HCT116 (cell line): Measurements from ENCODE around the gene AKR1E2. TPM values are rescaled to one million over a fixed set of nuclear protein-coding genes. Genes with fewer than 3 reads are reported as not detected.

Source experiments
- ATAC-seq: fragments of 200-7000 bp; cut with Tn5 transposase; 2 replicates; pipeline ENCODE4 v1.9.1; 2020; ENCODE audit warnings: mild to moderate bottlenecking, moderate library complexity
- BruUV-seq: library from RNA; stranded (reverse); fragments of 400-500 nt; replicated peaks from 2 replicates; lab custom pipeline; 2021; lab: Mats Ljungman, UMichigan
- CTCF ChIA-PET: fragments of 300-600 bp; sonication (Branson Sonifier 250); formaldehyde crosslinking; loops from one replicate; lab custom pipeline; 2021; ENCODE audit warnings: antibody characterized with exemption; lab: Charles Lee
- POLR2A ChIA-PET: fragments of 300-600, 350-600 bp; sonication (Branson Sonifier 250); formaldehyde crosslinking; loops from one replicate; lab custom pipeline; 2021; ENCODE audit warnings: antibody characterized with exemption; lab: Charles Lee
- RAD21 ChIA-PET, 2 experiments: fragments of 300-600 bp; sonication (Branson Sonifier 250); formaldehyde crosslinking; loops; one replicate each; lab custom pipeline; 2023; ENCODE audit warnings: low total read pairs in 2 of 2; ENCODE audit not compliant: uncharacterized antibody in 2 of 2, unreplicated experiment in 2 of 2, low non-redundant PET in 1 of 2; lab: Charles Lee
- DNase-seq: peaks from one replicate; pipeline ENCODE4 v3.0.0-alpha.2; 2010; ENCODE audit warnings: low read depth, low spot score
- H2AFZ ChIP-seq: fragments of 200-600 bp; shearing (Covaris generic), sonication (generic); 2 replicates; pipeline ENCODE4 v1.6.1; 2017; ENCODE audit warnings: low read depth, mixed run types, mixed read lengths, antibody characterized with exemption, low read length; ENCODE audit not compliant: poor library complexity, severe bottlenecking
- H3K27ac ChIP-seq: 2 replicates; pipeline ENCODE4 v1.5.1; 2012; ENCODE audit warnings: low read depth, low read length
- H3K27me3 ChIP-seq: fragments of 200-600 bp; sonication (generic); 2 replicates; pipeline ENCODE4 v1.6.1; 2016; ENCODE audit warnings: mixed run types, low read length, mixed read lengths; ENCODE audit not compliant: insufficient read depth
- H3K36me3 ChIP-seq, 2 experiments: fragments of 200-500 bp in 1 of 2; fragments of 200-600 bp in 1 of 2; sonication (Bioruptor generic) in 1 of 2; sonication (generic) in 1 of 2; 2 replicates each; pipeline versions ENCODE4 v1.5.1 to v1.6.1; 2014 to 2016; ENCODE audit warnings: low read length in 2 of 2, inconsistent platforms in 1 of 2, mixed read lengths in 1 of 2, mixed run types in 1 of 2; ENCODE audit not compliant: insufficient read depth in 2 of 2, control insufficient read depth in 1 of 2
- H3K4me1 ChIP-seq, 2 experiments: fragments of 200-600 bp in 1 of 2; sonication (generic) in 1 of 2; 2 replicates each; pipeline versions ENCODE4 v1.5.1 to v1.6.1; 2012 to 2017; ENCODE audit warnings: low read length in 2 of 2, inconsistent platforms in 1 of 2, mild to moderate bottlenecking in 1 of 2, mixed read lengths in 1 of 2, mixed run types in 1 of 2, moderate library complexity in 1 of 2; ENCODE audit not compliant: insufficient read depth in 2 of 2, control insufficient read depth in 1 of 2
- H3K4me2 ChIP-seq: fragments of 200-600 bp; sonication (generic); 2 replicates; pipeline ENCODE4 v1.6.1; 2017; ENCODE audit warnings: mixed run types, low read length, mixed read lengths
- H3K4me3 ChIP-seq, 2 experiments: fragments of 200-600 bp in 1 of 2; sonication (generic) in 1 of 2; replicated peaks in 1 of 2; 2 replicates each; pipeline ENCODE4 v1.5.1; 2011 to 2016; ENCODE audit warnings: low read length in 2 of 2, control low read depth in 1 of 2, low read depth in 1 of 2, mild to moderate bottlenecking in 1 of 2, mixed read lengths in 1 of 2, mixed run types in 1 of 2
- H3K79me2 ChIP-seq: fragments of 200-600 bp; sonication (generic); 2 replicates; pipeline ENCODE4 v1.6.1; 2017; ENCODE audit warnings: mild to moderate bottlenecking, mixed run types, low read length, moderate library complexity, mixed read lengths; ENCODE audit not compliant: insufficient read depth
- H3K9ac ChIP-seq: fragments of 200-600 bp; sonication (generic); 2 replicates; pipeline ENCODE4 v1.6.1; 2016; ENCODE audit warnings: low read length, mixed read lengths
- H3K9me2 ChIP-seq: fragments of 200-600 bp; sonication (generic), shearing (Covaris generic); 2 replicates; pipeline ENCODE4 v1.6.1; 2017; ENCODE audit warnings: mixed run types, mild to moderate bottlenecking, moderate library complexity; ENCODE audit not compliant: insufficient read depth
- H3K9me3 ChIP-seq, 2 experiments: fragments of 200-500 bp in 1 of 2; fragments of 200-600 bp in 1 of 2; sonication (Bioruptor generic) in 1 of 2; sonication (generic) in 1 of 2; 2 replicates each; pipeline ENCODE4 v1.6.1; 2014 to 2017; ENCODE audit warnings: low read length in 2 of 2, mixed read lengths in 2 of 2, inconsistent platforms in 1 of 2, low read depth in 1 of 2, mild to moderate bottlenecking in 1 of 2, mixed run types in 1 of 2, moderate library complexity in 1 of 2; ENCODE audit not compliant: control insufficient read depth in 1 of 2, insufficient read depth in 1 of 2
- H4K20me1 ChIP-seq: fragments of 200-600 bp; sonication (generic), shearing (Covaris generic); 2 replicates; pipeline ENCODE4 v1.6.1; 2017; ENCODE audit warnings: mixed run types, mild to moderate bottlenecking, moderate library complexity; ENCODE audit not compliant: insufficient read depth
- CBX3 ChIP-seq: IDR thresholded peaks from 2 replicates; pipeline ENCODE4 v1.6.1; 2012; ENCODE audit warnings: low read depth
- ELF1 ChIP-seq: IDR thresholded peaks from 2 replicates; pipeline ENCODE4 v1.6.1; 2012; ENCODE audit warnings: low read depth, borderline replicate concordance
- POLR2A ChIP-seq: IDR thresholded peaks from 2 replicates; pipeline ENCODE4 v1.7.0; 2011; ENCODE audit warnings: borderline replicate concordance; ENCODE audit not compliant: insufficient read depth, insufficient read length; ENCODE audit errors: extremely low read depth
- POLR2AphosphoS5 ChIP-seq: IDR thresholded peaks from 2 replicates; pipeline ENCODE4 v1.6.1; 2011; ENCODE audit warnings: mild to moderate bottlenecking, low read depth, low read length, moderate library complexity
- SIN3A ChIP-seq: IDR thresholded peaks from 2 replicates; pipeline ENCODE4 v1.6.1; 2012; ENCODE audit warnings: low read depth
- ZFX ChIP-seq: fragments of 450-650 bp; IDR thresholded peaks from 2 replicates; pipeline ENCODE4 v1.6.1; 2017
- intact Hi-C: fragments of 100-400 bp; cut with micrococcal nuclease; formaldehyde crosslinking; loops from 2 replicates; pipeline ENCODE4 v1.10.0; 2022
- total RNA-seq: library from RNA; stranded (reverse); gene quantifications from one replicate; pipeline ENCODE4 v1.2.1, GENCODE V29; 2021; ENCODE audit not compliant: unreplicated experiment
- TF ChIP-seq, protein P1 (sequence below): IDR thresholded peaks from 2 replicates; pipeline ENCODE4 v1.6.1; 2012
- TF ChIP-seq, protein P2 (sequence below): IDR thresholded peaks from 2 replicates; pipeline ENCODE4 v1.6.1; 2011; ENCODE audit warnings: mild to moderate bottlenecking, low read length, moderate library complexity; ENCODE audit not compliant: insufficient replicate concordance; ENCODE audit errors: extremely low read depth

Gene AKR1E2
- total RNA-seq, 1 experiment from 2014 or later = 5.0 TPM

DNA sequence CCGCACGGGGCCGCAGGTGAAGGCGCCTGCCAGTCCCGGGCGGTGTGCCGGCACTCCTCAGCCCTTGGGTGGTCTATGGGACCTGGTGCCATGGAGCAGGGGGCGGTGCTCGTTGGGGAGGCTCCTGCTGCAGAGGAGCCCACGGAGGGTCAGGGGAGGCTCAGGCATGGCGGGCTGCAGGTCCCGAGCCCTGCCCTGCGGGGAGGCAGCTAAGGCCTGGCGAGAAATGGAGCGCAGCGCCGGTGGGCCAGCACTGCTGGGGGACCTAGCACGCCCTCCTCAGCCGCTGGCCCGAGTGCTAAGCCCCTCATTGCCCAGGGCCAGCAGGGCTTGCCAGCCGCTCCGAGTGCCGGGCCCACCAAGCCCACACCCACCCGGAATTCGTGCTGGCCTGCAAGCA lies 18.9 kb downstream of the AKR1E2 start:
- H3K9ac ChIP-seq = no peak overlapping the region
- no peak overlapping the region for H3K27ac ChIP-seq
- POLR2A ChIA-PET = no interaction called here
- no peak overlapping the region for H3K4me2 ChIP-seq
- H3K79me2 ChIP-seq = no peaks in the 10 kb centered on the region
- intact Hi-C loops = no loop called here
- RAD21 ChIA-PET = no interaction called here
- H2AFZ ChIP-seq = no peak overlapping the region
- BruUV-seq = no TSS peak
- H3K4me1 ChIP-seq = peaks cover 0 to 5% of the 10 kb centered on the region in 2 experiments; a peak in 1 of 4 replicates
- no peaks in the 10 kb centered on the region; a peak in 1 of 4 replicates for H3K36me3 ChIP-seq
- no peak for ATAC-seq
- no peak overlapping the region for H3K4me3 ChIP-seq
- H3K27me3 ChIP-seq = no peaks in the 10 kb centered on the region
- CTCF ChIA-PET = no interaction called here
- no peaks in the 10 kb centered on the region for H3K9me3 ChIP-seq
- TF ChIP-seq, protein P1, sequence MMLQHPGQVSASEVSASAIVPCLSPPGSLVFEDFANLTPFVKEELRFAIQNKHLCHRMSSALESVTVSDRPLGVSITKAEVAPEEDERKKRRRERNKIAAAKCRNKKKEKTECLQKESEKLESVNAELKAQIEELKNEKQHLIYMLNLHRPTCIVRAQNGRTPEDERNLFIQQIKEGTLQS = no peak
- TF ChIP-seq, protein P2, sequence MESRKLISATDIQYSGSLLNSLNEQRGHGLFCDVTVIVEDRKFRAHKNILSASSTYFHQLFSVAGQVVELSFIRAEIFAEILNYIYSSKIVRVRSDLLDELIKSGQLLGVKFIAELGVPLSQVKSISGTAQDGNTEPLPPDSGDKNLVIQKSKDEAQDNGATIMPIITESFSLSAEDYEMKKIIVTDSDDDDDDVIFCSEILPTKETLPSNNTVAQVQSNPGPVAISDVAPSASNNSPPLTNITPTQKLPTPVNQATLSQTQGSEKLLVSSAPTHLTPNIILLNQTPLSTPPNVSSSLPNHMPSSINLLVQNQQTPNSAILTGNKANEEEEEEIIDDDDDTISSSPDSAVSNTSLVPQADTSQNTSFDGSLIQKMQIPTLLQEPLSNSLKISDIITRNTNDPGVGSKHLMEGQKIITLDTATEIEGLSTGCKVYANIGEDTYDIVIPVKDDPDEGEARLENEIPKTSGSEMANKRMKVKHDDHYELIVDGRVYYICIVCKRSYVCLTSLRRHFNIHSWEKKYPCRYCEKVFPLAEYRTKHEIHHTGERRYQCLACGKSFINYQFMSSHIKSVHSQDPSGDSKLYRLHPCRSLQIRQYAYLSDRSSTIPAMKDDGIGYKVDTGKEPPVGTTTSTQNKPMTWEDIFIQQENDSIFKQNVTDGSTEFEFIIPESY = no peak
- TF ChIP-seq ELF1 (no peak), POLR2A (no peak), ZFX (no peak), SIN3A (no peak)
- TF ChIP-seq, all 23 proteins: peak for 0
- no peak for DNase-seq
- no peaks in the 10 kb centered on the region for H3K9me2 ChIP-seq
- no peaks in the 10 kb centered on the region for H4K20me1 ChIP-seq

DNA sequence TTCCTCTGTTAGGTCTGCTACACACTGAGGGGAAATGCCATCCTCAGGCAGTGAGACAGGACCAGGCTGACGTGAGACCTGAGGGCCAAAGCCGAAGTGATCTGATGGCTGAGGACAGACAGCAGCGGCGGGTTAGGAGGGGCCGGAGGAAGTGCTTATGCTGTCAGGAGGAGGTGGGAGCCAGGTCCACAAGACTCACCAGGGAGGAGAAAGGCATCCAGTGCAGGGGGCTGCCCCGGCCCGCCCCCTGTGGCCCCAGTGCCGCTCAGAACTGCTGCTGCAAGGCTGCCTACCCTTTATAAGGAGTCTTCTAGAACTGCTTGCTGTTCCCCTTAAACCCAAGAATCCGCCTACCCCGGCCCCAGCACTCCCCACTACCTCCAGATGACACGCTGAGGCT lies 19.8 kb downstream of the AKR1E2 start:
- ChIA-PET CTCF (no interaction called here), RAD21 (no interaction called here), POLR2A (no interaction called here)
- Histone ChIP-seq H3K79me2 (no peaks in the 10 kb centered on the region), H3K9ac (no peak overlapping the region), H3K4me1 (peaks cover 0 to 5% of the 10 kb centered on the region in 2 experiments; a peak in 1 of 4 replicates), H3K9me3 (no peaks in the 10 kb centered on the region), H3K27me3 (no peaks in the 10 kb centered on the region), H3K4me3 (no peak overlapping the region), H3K4me2 (no peak overlapping the region), H3K9me2 (no peaks in the 10 kb centered on the region), H3K36me3 (no peaks in the 10 kb centered on the region; a peak in 1 of 4 replicates), H4K20me1 (no peaks in the 10 kb centered on the region), H3K27ac (no peak overlapping the region), H2AFZ (no peak overlapping the region)
- ATAC-seq = no peak
- intact Hi-C loops = no loop called here
- BruUV-seq = no TSS peak
- no peak for TF ChIP-seq POLR2A
- no peak for TF ChIP-seq POLR2AphosphoS5
- TF ChIP-seq CBX3 = no peak
- no peak for DNase-seq
